ENCODE measurements around the gene PPM1B. TPM values are rescaled to one million over a fixed set of nuclear protein-coding genes. Genes with fewer than 3 reads are reported as not detected.
A peak's percentile ranks its signal among the peaks of the same experiment; 100 is the strongest.

Gene PPM1B
- total RNA-seq, 1 experiment from 2014 or later: 49.1 TPM

DNA sequence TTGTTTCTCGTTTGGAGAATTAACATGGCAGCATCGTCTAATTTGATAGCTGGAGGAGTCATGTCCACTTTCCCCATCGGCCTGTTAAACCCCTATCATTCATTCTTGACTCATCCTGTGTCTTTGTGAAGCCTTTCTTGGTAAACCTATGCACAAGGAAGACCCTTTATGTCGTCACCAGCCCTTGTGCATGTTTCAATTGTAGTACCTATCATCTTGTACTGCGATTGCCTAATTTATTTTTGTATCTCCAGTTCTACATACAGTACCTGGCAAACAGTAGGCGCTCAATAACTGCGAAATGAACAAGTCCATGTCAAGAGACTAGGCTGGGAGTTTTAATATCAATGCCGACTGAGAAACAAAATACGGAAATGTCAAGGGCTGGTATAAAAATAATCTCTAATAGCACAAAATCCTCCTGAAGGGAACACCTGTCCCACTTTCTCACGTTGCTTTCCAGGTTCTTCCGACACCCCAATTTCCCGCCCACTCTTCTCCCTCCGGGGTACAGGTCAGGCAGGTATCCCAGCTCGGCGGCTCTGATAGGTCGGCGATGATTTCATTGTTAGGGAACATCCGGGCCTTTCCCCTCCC, 1.3 kb upstream of the PPM1B start:
- peak overlapping the region; percentile 93 for H3K4me3 Mint-ChIP-seq (ENCODE audit: unreplicated experiment)
- DNase-seq (ENCODE audit: unreplicated experiment): no peak
- no peaks in the 10 kb centered on the region for H3K36me3 Mint-ChIP-seq (ENCODE audit: insufficient read depth, unreplicated experiment)
- H3K9me3 Mint-ChIP-seq (ENCODE audit: unreplicated experiment): no peaks in the 10 kb centered on the region
- TF ChIP-seq CTCF (IDR thresholded peaks at IDR 0.05; ENCODE audit: unreplicated experiment): no peak
- intact Hi-C loops (cut with micrococcal nuclease): no loop called here
- peak overlapping the region; percentile 99 for H3K27ac Mint-ChIP-seq (ENCODE audit: low read depth, unreplicated experiment)
- no peaks in the 10 kb centered on the region for H3K27me3 Mint-ChIP-seq (ENCODE audit: insufficient read depth, unreplicated experiment)
- ChIA-PET CTCF (no interaction called here), POLR2A (interaction anchor here (0.6 to 7.1 kb wide), 15 partner anchors 10 to 1071 kb away, joined by 3 to 48 read pairs (median 5); partner anchors contain the start of genes CAMKMT and PREPL)
- TSS peak; percentile 59 for BruUV-seq (replicated peaks)
- H3K4me1 Mint-ChIP-seq (ENCODE audit: insufficient read depth, unreplicated experiment): peaks cover 11% of the 10 kb centered on the region

DNA sequence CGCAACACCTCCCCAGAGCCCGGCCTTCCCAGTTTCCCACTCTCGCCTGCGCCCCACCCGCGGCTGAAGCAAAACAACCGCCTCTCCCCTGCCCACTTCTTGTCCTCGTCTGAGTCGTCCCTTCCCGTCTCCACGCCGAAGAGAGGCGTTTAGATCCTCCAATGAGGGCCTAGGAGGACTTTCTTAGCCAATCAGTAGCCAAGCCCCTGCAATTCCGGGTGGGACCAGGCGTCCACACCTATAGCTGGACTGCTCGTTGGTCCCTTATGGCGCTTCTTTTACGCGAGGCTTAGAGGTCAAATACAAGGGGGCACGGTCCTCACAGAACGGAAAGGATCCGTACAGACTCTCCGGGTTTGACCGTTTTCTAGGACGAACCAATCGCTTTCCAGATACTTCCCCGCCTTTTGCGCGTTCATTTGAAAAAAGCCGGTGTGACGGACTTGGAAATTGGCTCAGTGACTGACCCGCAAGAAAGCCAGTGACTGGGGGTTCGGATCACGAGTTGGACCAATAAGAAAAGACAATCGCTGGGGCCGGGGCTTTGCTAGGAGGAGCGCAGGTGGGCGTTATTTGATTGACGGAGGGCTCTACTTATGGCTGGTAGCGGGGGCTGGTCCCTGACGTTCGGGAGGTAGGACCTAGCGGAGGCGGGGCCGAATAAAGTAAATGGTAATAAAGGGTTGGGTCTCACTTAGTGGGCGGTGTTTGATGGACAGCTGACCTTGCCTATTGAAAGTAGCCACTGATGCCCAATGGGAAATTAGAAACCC, 581 bp upstream of the PPM1B start:
- TF ChIP-seq CTCF (IDR thresholded peaks at IDR 0.05; ENCODE audit: unreplicated experiment): no peak
- no peaks in the 10 kb centered on the region for H3K27me3 Mint-ChIP-seq (ENCODE audit: insufficient read depth, unreplicated experiment)
- H3K27ac Mint-ChIP-seq (ENCODE audit: low read depth, unreplicated experiment): peak overlapping the region; percentile 99
- ChIA-PET CTCF (no interaction called here), POLR2A (interaction anchor here (0.6 to 7.1 kb wide), 27 partner anchors 9 to 1796 kb away, joined by 3 to 48 read pairs (median 4); partner anchors contain the start of genes CAMKMT and PREPL)
- no peaks in the 10 kb centered on the region for H3K9me3 Mint-ChIP-seq (ENCODE audit: unreplicated experiment)
- H3K4me1 Mint-ChIP-seq (ENCODE audit: insufficient read depth, unreplicated experiment): peaks cover 11% of the 10 kb centered on the region
- DNase-seq (ENCODE audit: unreplicated experiment): peak; percentile 100
- H3K4me3 Mint-ChIP-seq (ENCODE audit: unreplicated experiment): peak overlapping the region; percentile 93
- intact Hi-C loops (cut with micrococcal nuclease): loop anchor here (1.0 kb wide), 1 partner anchor 81 kb away; no protein-coding TSS in a partner anchor
- peaks cover 6% of the 10 kb centered on the region for H3K36me3 Mint-ChIP-seq (ENCODE audit: insufficient read depth, unreplicated experiment)
- BruUV-seq (replicated peaks): no TSS peak

DNA sequence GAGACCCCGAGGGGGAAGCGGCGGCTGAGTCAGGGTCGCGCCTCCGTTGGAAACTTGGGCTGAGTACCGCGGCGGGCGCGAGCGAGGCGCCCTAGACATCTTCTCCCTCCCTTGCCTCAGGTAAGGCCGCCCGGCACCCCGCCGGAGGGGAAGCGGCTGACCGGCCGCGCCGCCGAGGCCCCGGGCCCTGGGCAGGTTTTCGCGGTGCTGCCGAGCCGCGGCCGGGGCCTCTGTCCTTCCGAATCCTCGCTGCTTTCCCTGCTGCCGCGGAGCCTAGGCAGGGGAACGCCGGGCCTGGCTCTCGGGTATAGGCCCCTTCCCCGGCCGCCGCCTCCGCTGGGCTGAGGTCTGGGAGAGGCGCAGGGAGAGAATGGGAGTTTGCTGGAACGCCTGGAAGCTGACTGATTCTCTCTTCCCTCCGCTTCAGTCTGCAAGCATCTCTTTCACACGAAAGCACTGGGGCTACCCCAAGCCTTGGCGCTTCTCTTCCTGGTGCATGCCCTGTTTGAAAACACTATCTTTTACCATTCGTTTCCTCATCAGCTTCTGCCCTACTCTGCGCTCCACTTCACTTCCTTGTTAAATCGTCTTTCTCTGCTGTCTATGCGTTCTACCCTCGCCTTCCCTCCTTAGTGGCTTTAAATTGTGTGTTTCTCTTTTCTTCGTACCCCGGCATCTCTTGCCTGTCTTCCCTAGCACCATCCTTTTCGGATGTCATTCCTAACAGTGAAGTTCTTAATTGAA, 652 bp downstream of the PPM1B start:
- POLR2A ChIA-PET: interaction anchor here (0.6 to 7.1 kb wide), 23 partner anchors 10 to 516 kb away, joined by 3 to 48 read pairs (median 4); partner anchors contain the start of genes CAMKMT and PREPL
- Mint-ChIP-seq H3K36me3 (ENCODE audit: insufficient read depth, unreplicated experiment) (peaks cover 6% of the 10 kb centered on the region), H3K27ac (ENCODE audit: low read depth, unreplicated experiment) (peak overlapping the region; percentile 99), H3K9me3 (ENCODE audit: unreplicated experiment) (no peaks in the 10 kb centered on the region), H3K4me3 (ENCODE audit: unreplicated experiment) (peak overlapping the region; percentile 93), H3K27me3 (ENCODE audit: insufficient read depth, unreplicated experiment) (no peaks in the 10 kb centered on the region), H3K4me1 (ENCODE audit: insufficient read depth, unreplicated experiment) (peaks cover 11% of the 10 kb centered on the region)
- no peak for TF ChIP-seq CTCF (IDR thresholded peaks at IDR 0.05; ENCODE audit: unreplicated experiment)
- CTCF ChIA-PET: interaction anchor here (0.7 kb wide), 1 partner anchor 160 kb away, joined by 3 read pairs; no protein-coding TSS in a partner anchor
- intact Hi-C loops (cut with micrococcal nuclease): no loop called here
- no TSS peak for BruUV-seq (replicated peaks)
- peak; percentile 43 for DNase-seq (ENCODE audit: unreplicated experiment)

Measured in MCF 10A (cell line).